ENCODE results near the gene SH3GL3.

SH3GL3 gene

DNA sequence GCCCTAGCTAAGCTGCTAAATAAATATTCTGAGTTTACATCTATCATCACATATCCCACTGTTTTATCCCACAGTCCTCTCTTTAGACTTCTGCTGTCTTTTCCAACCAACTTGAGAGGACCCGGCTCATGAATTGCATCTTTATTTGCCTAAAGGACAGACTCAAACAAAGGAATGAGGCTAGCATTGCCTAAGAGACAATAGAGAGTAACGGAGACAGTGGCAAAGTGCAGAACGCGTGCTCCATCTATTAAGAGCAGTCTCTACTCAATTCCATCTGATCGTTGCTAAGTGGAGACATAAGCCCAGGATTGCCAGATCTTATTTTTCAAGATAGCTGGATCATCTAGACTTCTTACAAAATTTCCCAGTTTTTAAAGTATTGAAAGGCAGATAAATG is 209.1 kb downstream of the SH3GL3 start (continued):
- TF ChIP-seq, protein P1, sequence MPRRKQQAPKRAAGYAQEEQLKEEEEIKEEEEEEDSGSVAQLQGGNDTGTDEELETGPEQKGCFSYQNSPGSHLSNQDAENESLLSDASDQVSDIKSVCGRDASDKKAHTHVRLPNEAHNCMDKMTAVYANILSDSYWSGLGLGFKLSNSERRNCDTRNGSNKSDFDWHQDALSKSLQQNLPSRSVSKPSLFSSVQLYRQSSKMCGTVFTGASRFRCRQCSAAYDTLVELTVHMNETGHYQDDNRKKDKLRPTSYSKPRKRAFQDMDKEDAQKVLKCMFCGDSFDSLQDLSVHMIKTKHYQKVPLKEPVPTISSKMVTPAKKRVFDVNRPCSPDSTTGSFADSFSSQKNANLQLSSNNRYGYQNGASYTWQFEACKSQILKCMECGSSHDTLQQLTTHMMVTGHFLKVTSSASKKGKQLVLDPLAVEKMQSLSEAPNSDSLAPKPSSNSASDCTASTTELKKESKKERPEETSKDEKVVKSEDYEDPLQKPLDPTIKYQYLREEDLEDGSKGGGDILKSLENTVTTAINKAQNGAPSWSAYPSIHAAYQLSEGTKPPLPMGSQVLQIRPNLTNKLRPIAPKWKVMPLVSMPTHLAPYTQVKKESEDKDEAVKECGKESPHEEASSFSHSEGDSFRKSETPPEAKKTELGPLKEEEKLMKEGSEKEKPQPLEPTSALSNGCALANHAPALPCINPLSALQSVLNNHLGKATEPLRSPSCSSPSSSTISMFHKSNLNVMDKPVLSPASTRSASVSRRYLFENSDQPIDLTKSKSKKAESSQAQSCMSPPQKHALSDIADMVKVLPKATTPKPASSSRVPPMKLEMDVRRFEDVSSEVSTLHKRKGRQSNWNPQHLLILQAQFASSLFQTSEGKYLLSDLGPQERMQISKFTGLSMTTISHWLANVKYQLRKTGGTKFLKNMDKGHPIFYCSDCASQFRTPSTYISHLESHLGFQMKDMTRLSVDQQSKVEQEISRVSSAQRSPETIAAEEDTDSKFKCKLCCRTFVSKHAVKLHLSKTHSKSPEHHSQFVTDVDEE (CRISPR knock-in tag; IDR thresholded peaks at IDR 0.05) = no peak
- no peak for TF ChIP-seq TCF4 (CRISPR knock-in tag; IDR thresholded peaks at IDR 0.05; ENCODE audit: borderline replicate concordance)
- no peak for TF ChIP-seq TOX (CRISPR knock-in tag; IDR thresholded peaks at IDR 0.05; ENCODE audit: borderline replicate concordance)
- no peak for TF ChIP-seq CSDC2 (CRISPR knock-in tag; IDR thresholded peaks at IDR 0.05)
- TF ChIP-seq ZFP3 (CRISPR knock-in tag; IDR thresholded peaks at IDR 0.05) = no peak
- TF ChIP-seq, protein P2, sequence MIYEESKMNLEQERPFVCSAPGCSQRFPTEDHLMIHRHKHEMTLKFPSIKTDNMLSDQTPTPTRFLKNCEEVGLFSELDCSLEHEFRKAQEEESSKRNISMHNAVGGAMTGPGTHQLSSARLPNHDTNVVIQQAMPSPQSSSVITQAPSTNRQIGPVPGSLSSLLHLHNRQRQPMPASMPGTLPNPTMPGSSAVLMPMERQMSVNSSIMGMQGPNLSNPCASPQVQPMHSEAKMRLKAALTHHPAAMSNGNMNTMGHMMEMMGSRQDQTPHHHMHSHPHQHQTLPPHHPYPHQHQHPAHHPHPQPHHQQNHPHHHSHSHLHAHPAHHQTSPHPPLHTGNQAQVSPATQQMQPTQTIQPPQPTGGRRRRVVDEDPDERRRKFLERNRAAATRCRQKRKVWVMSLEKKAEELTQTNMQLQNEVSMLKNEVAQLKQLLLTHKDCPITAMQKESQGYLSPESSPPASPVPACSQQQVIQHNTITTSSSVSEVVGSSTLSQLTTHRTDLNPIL (CRISPR knock-in tag; IDR thresholded peaks at IDR 0.05; ENCODE audit: low read depth) = no peak

DNA sequence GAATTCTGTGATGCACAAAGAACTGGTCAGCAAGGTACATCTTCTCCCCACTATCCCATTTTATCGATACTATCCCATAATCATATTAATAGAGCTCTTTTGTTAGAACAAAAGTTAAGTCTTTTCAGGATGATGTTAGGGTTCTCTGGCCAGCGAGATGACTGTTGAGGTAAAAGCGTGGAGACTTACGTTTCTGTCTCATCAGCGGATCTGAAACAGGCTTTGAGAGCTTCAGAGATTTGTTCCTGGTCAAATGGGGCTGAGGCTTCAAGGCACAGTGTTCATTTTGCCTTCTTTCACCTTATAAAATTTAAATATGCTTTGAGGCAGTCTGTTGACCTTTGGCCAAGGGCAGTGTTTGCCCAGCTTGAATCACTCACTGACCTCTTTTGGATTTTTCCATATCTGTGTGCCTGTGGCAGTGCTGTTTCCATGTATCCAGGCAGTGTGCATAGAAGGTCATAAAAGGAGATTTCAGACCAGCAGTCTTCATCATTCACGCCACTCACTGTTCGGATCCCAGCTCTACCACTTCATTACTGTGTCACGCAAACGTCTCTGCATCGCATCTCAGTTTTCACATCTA is 209.9 kb downstream of the SH3GL3 start:
- TF ChIP-seq, protein P3, sequence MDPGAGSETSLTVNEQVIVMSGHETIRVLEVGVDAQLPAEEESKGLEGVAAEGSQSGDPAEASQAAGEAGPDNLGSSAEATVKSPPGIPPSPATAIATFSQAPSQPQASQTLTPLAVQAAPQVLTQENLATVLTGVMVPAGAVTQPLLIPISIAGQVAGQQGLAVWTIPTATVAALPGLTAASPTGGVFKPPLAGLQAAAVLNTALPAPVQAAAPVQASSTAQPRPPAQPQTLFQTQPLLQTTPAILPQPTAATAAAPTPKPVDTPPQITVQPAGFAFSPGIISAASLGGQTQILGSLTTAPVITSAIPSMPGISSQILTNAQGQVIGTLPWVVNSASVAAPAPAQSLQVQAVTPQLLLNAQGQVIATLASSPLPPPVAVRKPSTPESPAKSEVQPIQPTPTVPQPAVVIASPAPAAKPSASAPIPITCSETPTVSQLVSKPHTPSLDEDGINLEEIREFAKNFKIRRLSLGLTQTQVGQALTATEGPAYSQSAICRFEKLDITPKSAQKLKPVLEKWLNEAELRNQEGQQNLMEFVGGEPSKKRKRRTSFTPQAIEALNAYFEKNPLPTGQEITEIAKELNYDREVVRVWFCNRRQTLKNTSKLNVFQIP (CRISPR knock-in tag; IDR thresholded peaks at IDR 0.05; ENCODE audit: borderline replicate concordance, low read depth) = no peak
- TF ChIP-seq ESRRG (CRISPR knock-in tag; IDR thresholded peaks at IDR 0.05) (no peak), ZC3H10 (CRISPR knock-in tag; IDR thresholded peaks at IDR 0.05) (no peak), ZFP3 (CRISPR knock-in tag; IDR thresholded peaks at IDR 0.05) (no peak), ZNF70 (CRISPR knock-in tag; IDR thresholded peaks at IDR 0.05) (no peak), GLIS3 (CRISPR knock-in tag; IDR thresholded peaks at IDR 0.05) (no peak), BACH2 (CRISPR knock-in tag; IDR thresholded peaks at IDR 0.05; ENCODE audit: borderline replicate concordance) (no peak), CSDC2 (CRISPR knock-in tag; IDR thresholded peaks at IDR 0.05) (no peak), SNAI2 (CRISPR knock-in tag; IDR thresholded peaks at IDR 0.05) (no peak), ZNF8 (CRISPR knock-in tag; IDR thresholded peaks at IDR 0.05) (no peak)
- TF ChIP-seq, protein P2 (CRISPR knock-in tag; IDR thresholded peaks at IDR 0.05; ENCODE audit: low read depth) = no peak
- TF ChIP-seq, protein P1 (CRISPR knock-in tag; IDR thresholded peaks at IDR 0.05) = no peak
- TF ChIP-seq, protein P4, sequence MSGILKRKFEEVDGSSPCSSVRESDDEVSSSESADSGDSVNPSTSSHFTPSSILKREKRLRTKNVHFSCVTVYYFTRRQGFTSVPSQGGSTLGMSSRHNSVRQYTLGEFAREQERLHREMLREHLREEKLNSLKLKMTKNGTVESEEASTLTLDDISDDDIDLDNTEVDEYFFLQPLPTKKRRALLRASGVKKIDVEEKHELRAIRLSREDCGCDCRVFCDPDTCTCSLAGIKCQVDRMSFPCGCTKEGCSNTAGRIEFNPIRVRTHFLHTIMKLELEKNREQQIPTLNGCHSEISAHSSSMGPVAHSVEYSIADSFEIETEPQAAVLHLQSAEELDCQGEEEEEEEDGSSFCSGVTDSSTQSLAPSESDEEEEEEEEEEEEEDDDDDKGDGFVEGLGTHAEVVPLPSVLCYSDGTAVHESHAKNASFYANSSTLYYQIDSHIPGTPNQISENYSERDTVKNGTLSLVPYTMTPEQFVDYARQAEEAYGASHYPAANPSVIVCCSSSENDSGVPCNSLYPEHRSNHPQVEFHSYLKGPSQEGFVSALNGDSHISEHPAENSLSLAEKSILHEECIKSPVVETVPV (CRISPR knock-in tag; IDR thresholded peaks at IDR 0.05) = no peak
- ATAC-seq = no peak

DNA sequence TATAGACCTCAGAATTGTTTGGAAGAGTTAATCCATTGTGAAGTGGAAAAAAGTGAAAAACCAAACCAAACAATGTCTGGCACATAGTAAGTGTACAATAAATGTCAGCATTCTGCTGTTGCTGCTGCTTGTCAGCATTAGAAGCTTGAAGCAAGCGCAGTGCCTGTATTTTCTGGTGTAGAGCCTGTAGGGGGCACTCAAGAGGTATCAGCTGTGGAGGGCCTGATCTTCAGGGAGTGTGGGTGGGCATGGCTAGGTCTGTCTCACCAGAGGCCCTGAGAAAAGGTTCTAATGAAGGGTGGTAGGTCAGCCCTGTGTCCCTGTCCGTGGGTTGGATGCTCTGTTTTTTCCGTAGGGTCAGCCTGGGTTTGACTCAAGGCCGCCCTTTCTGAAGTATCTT is 210.4 kb downstream of the SH3GL3 start:
- no peak for ATAC-seq
- TF ChIP-seq SNAI2 (CRISPR knock-in tag; IDR thresholded peaks at IDR 0.05) (no peak), PPARA (CRISPR knock-in tag; IDR thresholded peaks at IDR 0.05; ENCODE audit: borderline replicate concordance) (no peak), ZNF565 (CRISPR knock-in tag; conservative IDR thresholded peaks at IDR 0.05; ENCODE audit: low read depth) (no peak), ZFP3 (CRISPR knock-in tag; IDR thresholded peaks at IDR 0.05) (no peak), ISL1 (CRISPR knock-in tag; IDR thresholded peaks at IDR 0.05) (no peak)
